ENCODE results near the gene GREB1.

The GREB1 gene

DNA sequence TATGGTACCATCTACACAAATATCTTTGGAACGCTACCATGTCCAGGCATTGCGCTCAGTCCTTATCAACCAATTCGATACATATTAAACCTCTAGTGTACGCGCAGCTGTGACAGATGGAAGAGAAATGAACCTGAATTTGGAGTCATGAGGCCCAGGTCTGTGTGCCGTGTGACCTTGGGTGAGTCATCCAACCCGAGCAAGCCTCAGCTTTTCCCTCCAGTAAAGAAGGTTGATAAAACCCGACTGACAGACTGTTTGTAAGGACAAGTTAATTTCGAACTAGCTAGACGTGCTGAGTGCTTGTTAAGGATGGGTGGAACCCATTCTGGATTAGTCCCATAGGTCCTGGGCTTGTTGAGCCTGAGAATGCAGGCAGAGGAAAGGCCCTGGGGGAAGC lies 28.2 kb downstream of the GREB1 start:
- Histone ChIP-seq H3K4me3 (ENCODE audit: low read depth, low read length) (no peak overlapping the region), H3K27ac (no peak overlapping the region), H3K27me3 (ENCODE audit: insufficient read depth, low read depth, severe bottlenecking) (no peaks in the 10 kb centered on the region), H3K9me3 (ENCODE audit: severe bottlenecking) (no peaks in the 10 kb centered on the region), H3K36me3 (no peaks in the 10 kb centered on the region)
- TF ChIP-seq, protein P1, sequence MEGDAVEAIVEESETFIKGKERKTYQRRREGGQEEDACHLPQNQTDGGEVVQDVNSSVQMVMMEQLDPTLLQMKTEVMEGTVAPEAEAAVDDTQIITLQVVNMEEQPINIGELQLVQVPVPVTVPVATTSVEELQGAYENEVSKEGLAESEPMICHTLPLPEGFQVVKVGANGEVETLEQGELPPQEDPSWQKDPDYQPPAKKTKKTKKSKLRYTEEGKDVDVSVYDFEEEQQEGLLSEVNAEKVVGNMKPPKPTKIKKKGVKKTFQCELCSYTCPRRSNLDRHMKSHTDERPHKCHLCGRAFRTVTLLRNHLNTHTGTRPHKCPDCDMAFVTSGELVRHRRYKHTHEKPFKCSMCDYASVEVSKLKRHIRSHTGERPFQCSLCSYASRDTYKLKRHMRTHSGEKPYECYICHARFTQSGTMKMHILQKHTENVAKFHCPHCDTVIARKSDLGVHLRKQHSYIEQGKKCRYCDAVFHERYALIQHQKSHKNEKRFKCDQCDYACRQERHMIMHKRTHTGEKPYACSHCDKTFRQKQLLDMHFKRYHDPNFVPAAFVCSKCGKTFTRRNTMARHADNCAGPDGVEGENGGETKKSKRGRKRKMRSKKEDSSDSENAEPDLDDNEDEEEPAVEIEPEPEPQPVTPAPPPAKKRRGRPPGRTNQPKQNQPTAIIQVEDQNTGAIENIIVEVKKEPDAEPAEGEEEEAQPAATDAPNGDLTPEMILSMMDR (IDR thresholded peaks at IDR 0.05; ENCODE audit: low read depth, low read length): no peak
- DNase-seq: no peak

DNA sequence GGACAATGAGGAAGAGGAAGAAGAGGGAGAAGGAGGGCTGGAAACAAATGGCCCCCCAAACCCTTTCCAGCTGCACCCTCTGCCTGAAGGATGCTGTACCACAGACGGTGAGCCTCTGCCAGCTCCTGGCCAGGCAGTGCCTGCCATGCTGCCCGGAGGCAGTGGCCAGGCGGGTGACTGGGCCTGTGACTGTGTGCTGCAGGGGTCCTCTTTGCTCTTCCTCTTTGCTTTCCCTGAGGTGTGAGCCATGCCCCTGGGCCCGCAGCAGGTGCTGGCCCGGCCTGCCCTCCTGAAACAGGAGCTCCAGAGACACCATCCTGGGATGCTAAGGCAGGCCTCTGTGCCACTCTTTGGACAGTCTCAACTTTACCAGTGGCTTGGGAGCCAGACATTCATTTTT lies 28.6 kb downstream of the GREB1 start:
- H3K4me3 ChIP-seq (ENCODE audit: low read depth, low read length): no peak overlapping the region
- no peaks in the 10 kb centered on the region for H3K36me3 ChIP-seq
- no peaks in the 10 kb centered on the region for H3K9me3 ChIP-seq (ENCODE audit: severe bottlenecking)
- no peaks in the 10 kb centered on the region for H3K27me3 ChIP-seq (ENCODE audit: insufficient read depth, low read depth, severe bottlenecking)
- peak; percentile 3 for DNase-seq
- H3K27ac ChIP-seq: no peak overlapping the region
- TF ChIP-seq, protein P1 (IDR thresholded peaks at IDR 0.05; ENCODE audit: low read depth, low read length): no peak

GRCh38 chr2:11563784-11564666 lies 30.2 kb downstream of the GREB1 start:
- DNase-seq: no peak
- H3K4me3 ChIP-seq (ENCODE audit: low read depth, low read length): no peak overlapping the region
- H3K27me3 ChIP-seq (ENCODE audit: insufficient read depth, low read depth, severe bottlenecking): no peaks in the 10 kb centered on the region
- H3K9me3 ChIP-seq (ENCODE audit: severe bottlenecking): no peaks in the 10 kb centered on the region
- TF ChIP-seq, protein P1 (IDR thresholded peaks at IDR 0.05; ENCODE audit: low read depth, low read length): no peak
- H3K36me3 ChIP-seq: no peaks in the 10 kb centered on the region
- no peak overlapping the region for H3K27ac ChIP-seq

- no peak overlapping the region for H3K27ac ChIP-seq
- H3K27me3 ChIP-seq (ENCODE audit: insufficient read depth, low read depth, severe bottlenecking): no peaks in the 10 kb centered on the region
- no peak for DNase-seq
- H3K4me3 ChIP-seq (ENCODE audit: low read depth, low read length): no peak overlapping the region
- H3K36me3 ChIP-seq: no peaks in the 10 kb centered on the region
- H3K9me3 ChIP-seq (ENCODE audit: severe bottlenecking): no peaks in the 10 kb centered on the region
- TF ChIP-seq, protein P1 (IDR thresholded peaks at IDR 0.05; ENCODE audit: low read depth, low read length): no peak
Measured at GRCh38 chr2:11564816-11565567, 31.1 kb downstream of the GREB1 start.

- Histone ChIP-seq H3K27ac (no peak overlapping the region), H3K27me3 (ENCODE audit: insufficient read depth, low read depth, severe bottlenecking) (no peaks in the 10 kb centered on the region), H3K9me3 (ENCODE audit: severe bottlenecking) (no peaks in the 10 kb centered on the region), H3K4me3 (ENCODE audit: low read depth, low read length) (no peak overlapping the region), H3K36me3 (no peaks in the 10 kb centered on the region)
- no peak for DNase-seq
- TF ChIP-seq, protein P1 (IDR thresholded peaks at IDR 0.05; ENCODE audit: low read depth, low read length): no peak
Measured at GRCh38 chr2:11566383-11566782, 32.5 kb downstream of the GREB1 start.

Measured in WERI-Rb-1 (cell line).